ENCODE measurements around the gene ABCG2.

DNA sequence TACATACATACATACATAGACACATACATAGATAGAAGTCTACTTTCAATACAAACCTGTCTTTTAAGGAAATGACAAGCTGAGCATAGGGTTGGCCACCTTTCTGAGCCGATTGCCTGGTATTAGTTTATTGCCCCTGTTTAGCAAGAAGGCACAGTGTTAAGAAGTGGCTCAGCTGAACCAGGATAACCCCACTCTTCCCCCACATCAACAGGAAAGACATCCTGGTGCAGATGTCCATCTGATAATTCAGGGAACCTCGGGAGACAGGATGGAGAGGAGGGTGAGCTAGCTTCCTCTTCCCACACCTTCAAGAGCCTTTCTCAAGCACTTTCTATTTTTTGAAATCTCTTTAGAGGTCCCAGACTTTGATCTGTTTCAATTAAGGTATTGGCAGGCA is 98.7 kb downstream of the ABCG2 start:
- TF ChIP-seq POLR2A (IDR thresholded peaks at IDR 0.05) = no peak
- TF ChIP-seq, protein P1, sequence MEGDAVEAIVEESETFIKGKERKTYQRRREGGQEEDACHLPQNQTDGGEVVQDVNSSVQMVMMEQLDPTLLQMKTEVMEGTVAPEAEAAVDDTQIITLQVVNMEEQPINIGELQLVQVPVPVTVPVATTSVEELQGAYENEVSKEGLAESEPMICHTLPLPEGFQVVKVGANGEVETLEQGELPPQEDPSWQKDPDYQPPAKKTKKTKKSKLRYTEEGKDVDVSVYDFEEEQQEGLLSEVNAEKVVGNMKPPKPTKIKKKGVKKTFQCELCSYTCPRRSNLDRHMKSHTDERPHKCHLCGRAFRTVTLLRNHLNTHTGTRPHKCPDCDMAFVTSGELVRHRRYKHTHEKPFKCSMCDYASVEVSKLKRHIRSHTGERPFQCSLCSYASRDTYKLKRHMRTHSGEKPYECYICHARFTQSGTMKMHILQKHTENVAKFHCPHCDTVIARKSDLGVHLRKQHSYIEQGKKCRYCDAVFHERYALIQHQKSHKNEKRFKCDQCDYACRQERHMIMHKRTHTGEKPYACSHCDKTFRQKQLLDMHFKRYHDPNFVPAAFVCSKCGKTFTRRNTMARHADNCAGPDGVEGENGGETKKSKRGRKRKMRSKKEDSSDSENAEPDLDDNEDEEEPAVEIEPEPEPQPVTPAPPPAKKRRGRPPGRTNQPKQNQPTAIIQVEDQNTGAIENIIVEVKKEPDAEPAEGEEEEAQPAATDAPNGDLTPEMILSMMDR (IDR thresholded peaks at IDR 0.05) = no peak

All from testis (tissue), 2 donors.